Vagina (tissue), 2 donors: Measurements from ENCODE around the gene SPAG9. TPM values are rescaled to one million over a fixed set of nuclear protein-coding genes. Genes with fewer than 3 reads are reported as not detected.

Experiments
- DNase-seq, 2 donors: peaks; one replicate each; pipeline ENCODE4 v3.0.0-alpha.2; 2017; ENCODE audit errors: extremely low spot score in 2 of 2
- H3K27ac ChIP-seq: fragments of 200-600 bp; sonication (generic); one replicate; pipeline ENCODE4 v1.5.1; 2019
- H3K27me3 ChIP-seq: fragments of 200-600 bp; sonication (generic); one replicate; pipeline ENCODE4 v1.5.1; 2019
- H3K36me3 ChIP-seq, 2 donors: fragments of 200-600 bp; sonication (generic); one replicate each; pipeline ENCODE4 v1.5.1; 2017 to 2019
- H3K4me1 ChIP-seq: fragments of 200-600 bp; sonication (generic); one replicate; pipeline ENCODE4 v1.5.1; 2019
- H3K4me3 ChIP-seq, 2 donors: fragments of 200-600 bp; sonication (generic); 1 replicate in 1 of 2; 2 replicates in 1 of 2; pipeline ENCODE4 v1.5.1; 2016 to 2019
- H3K9me3 ChIP-seq: fragments of 200-600 bp; sonication (generic); one replicate; pipeline ENCODE4 v1.5.1; 2019
- CTCF ChIP-seq, 3 experiments: fragments of 450-650 bp in 2 of 3; fragments of 200-600 bp in 1 of 3; sonication (generic) in 1 of 3; IDR thresholded peaks; one replicate each; pipeline ENCODE4 v1.5.1; 2017 to 2019; ENCODE audit warnings: antibody characterized with exemption in 3 of 3, mild to moderate bottlenecking in 2 of 3, moderate library complexity in 2 of 3
- POLR2A ChIP-seq, 2 donors: fragments of 450-650 bp; IDR thresholded peaks; one replicate each; pipeline ENCODE4 v1.6.1; 2017; ENCODE audit warnings: antibody characterized with exemption in 2 of 2, mild to moderate bottlenecking in 2 of 2, moderate library complexity in 2 of 2
- POLR2AphosphoS5 ChIP-seq, 2 donors: sonication (generic); formaldehyde crosslinking; IDR thresholded peaks; one replicate each; pipeline ENCODE4 v1.9.0; 2017; ENCODE audit warnings: antibody characterized with exemption in 2 of 2, mild to moderate bottlenecking in 2 of 2, low read depth in 1 of 2; ENCODE audit not compliant: insufficient read depth in 1 of 2
- intact Hi-C: fragments of 100-400 bp; cut with DNase I; formaldehyde crosslinking; loops from one replicate; pipeline ENCODE4 v1.15.1; 2023
- total RNA-seq: library from RNA; depleted of rRNA; stranded (reverse); fragments of >200 nt; gene quantifications from one replicate; pipeline ENCODE4 v1.2.3, GENCODE V29; 2016

Gene SPAG9
- total RNA-seq, 1 donor from 2014 or later = 92.6 TPM

DNA sequence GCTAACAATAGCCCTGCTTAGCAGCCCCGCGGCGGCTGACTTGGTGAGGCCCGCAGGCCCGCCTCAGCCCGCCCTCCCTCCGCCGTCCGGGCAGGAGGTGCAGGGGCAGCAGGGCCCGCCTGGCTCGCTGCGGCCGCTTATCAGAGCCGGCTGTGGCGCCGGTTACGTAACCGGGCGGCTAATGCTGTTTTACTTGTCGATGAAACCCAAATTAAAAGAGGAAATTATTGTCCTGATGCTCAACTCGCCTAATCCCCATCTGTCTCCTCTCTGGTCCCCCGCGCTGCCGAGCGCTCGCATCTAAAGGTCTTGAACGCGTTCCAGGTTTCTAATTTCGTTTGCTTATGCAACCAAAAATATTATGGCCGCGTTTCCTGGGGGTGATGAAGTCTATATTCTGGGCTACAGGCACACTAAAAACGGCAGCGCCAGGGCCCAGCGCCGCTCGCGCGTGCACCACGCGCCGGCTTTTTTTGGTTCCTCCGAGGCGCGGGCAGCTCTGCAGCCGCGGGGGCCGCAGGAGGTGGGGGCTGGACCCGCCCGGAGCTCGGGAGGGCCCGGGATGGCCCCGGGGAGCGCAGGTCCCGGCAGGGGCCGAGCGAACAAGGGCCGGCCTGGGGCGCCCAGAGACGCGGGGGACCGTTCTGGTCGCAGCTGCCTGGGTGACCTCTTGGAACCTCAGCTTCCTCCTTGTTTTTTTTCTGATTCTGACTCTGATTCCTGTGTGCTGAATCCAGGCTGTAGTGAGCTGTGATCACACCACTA, 189.3 kb downstream of the SPAG9 start:
- no peaks in the 10 kb centered on the region for H3K9me3 ChIP-seq
- H3K4me3 ChIP-seq = peak overlapping the region; percentile 40 to 46
- H3K27ac ChIP-seq = peak overlapping the region; percentile 96
- intact Hi-C loops = loop anchor here (2.0 kb wide), 2 partner anchors 19 to 65 kb away; partner anchors contain the start of gene TOB1
- no peak for DNase-seq
- TF ChIP-seq POLR2AphosphoS5 (IDR thresholded peaks at IDR 0.05; ENCODE audit: insufficient read depth in 1 of 2, low read depth in 1 of 2) (peak; percentile 51 to 81), CTCF (IDR thresholded peaks at IDR 0.05) (no peak)
- no peaks in the 10 kb centered on the region for H3K27me3 ChIP-seq
- peaks cover 23% of the 10 kb centered on the region for H3K4me1 ChIP-seq
- H3K36me3 ChIP-seq = no peaks in the 10 kb centered on the region

DNA sequence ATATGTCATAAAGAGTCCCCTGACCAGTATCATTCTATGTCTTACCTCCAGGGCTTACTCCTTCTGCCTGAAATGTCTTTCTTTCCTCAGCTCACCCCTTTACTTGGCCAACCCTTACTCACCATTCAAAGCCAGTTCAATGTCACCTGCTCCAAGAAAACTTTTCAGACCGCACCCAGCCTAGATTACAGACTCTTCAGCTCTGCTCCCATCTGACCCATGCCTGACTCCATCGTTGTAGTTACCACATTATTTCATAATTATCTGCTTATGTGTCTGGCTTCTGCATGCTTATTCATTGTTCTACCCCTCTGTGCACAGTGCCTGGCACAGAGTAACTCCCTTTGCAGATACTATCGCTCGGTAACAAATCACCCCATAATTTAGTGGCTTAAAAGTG, 192.0 kb downstream of the SPAG9 start:
- no peak for TF ChIP-seq POLR2A (IDR thresholded peaks at IDR 0.05)
- TF ChIP-seq CTCF (IDR thresholded peaks at IDR 0.05) = no peak
- no peak for TF ChIP-seq POLR2AphosphoS5 (IDR thresholded peaks at IDR 0.05; ENCODE audit: insufficient read depth in 1 of 2, low read depth in 1 of 2)
- no peak for DNase-seq
- H3K4me1 ChIP-seq = peaks cover 23% of the 10 kb centered on the region
- no peaks in the 10 kb centered on the region for H3K36me3 ChIP-seq
- intact Hi-C loops = no loop called here
- no peaks in the 10 kb centered on the region for H3K9me3 ChIP-seq
- H3K27ac ChIP-seq = no peak overlapping the region
- no peak overlapping the region for H3K4me3 ChIP-seq
- H3K27me3 ChIP-seq = no peaks in the 10 kb centered on the region

GRCh38 chr17:50927287-50927686, 193.4 kb downstream of the SPAG9 start:
- Histone ChIP-seq H3K9me3 (no peaks in the 10 kb centered on the region), H3K4me1 (peaks cover 21% of the 10 kb centered on the region), H3K4me3 (no peak overlapping the region), H3K27ac (no peak overlapping the region), H3K36me3 (no peaks in the 10 kb centered on the region), H3K27me3 (no peaks in the 10 kb centered on the region)
- TF ChIP-seq POLR2A (IDR thresholded peaks at IDR 0.05) = no peak
- TF ChIP-seq POLR2AphosphoS5 (IDR thresholded peaks at IDR 0.05; ENCODE audit: insufficient read depth in 1 of 2, low read depth in 1 of 2) = no peak
- no peak for TF ChIP-seq CTCF (IDR thresholded peaks at IDR 0.05)
- no peak for DNase-seq
- intact Hi-C loops = no loop called here

DNA sequence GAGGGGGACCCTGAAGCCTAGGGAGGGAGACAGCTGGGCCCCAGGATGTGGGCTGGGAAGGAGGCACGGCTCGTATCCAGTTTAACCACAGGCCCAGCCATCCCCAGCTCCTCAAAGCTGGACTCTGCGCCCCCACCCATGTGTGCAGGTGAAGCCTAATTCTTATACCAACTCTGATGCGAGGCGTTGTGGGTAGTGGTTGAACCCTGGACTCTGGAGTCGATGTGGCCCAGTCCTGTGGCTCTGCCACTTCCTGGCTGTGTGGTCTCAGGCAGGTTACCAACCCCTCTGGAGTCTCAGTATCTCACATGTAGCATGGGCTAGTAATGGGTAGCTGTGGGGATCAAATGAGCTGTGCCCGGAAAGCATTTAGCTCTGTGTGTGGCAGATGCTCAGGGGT, 194.1 kb downstream of the SPAG9 start:
- TF ChIP-seq POLR2A (IDR thresholded peaks at IDR 0.05) = no peak
- intact Hi-C loops = no loop called here
- Histone ChIP-seq H3K36me3 (no peaks in the 10 kb centered on the region), H3K27me3 (no peaks in the 10 kb centered on the region), H3K9me3 (no peaks in the 10 kb centered on the region), H3K27ac (no peak overlapping the region), H3K4me3 (no peak overlapping the region), H3K4me1 (peaks cover 14% of the 10 kb centered on the region)
- DNase-seq = no peak

- no peak overlapping the region for H3K27ac ChIP-seq
- peaks cover 4% of the 10 kb centered on the region for H3K4me1 ChIP-seq
- no peaks in the 10 kb centered on the region for H3K27me3 ChIP-seq
- no peak for DNase-seq
- no peak for TF ChIP-seq POLR2A (IDR thresholded peaks at IDR 0.05)
- no peak for TF ChIP-seq CTCF (IDR thresholded peaks at IDR 0.05)
- no peak for TF ChIP-seq POLR2AphosphoS5 (IDR thresholded peaks at IDR 0.05; ENCODE audit: insufficient read depth in 1 of 2, low read depth in 1 of 2)
- intact Hi-C loops = no loop called here
- no peaks in the 10 kb centered on the region for H3K36me3 ChIP-seq
- no peak overlapping the region for H3K4me3 ChIP-seq
- no peaks in the 10 kb centered on the region for H3K9me3 ChIP-seq
Measured at GRCh38 chr17:50925296-50925891, 195.3 kb downstream of the SPAG9 start.
